NT2/D1 (cell line): ENCODE results near the gene KCNE2.

Experiments used
- SUZ12 ChIP-seq: IDR thresholded peaks from 2 replicates; pipeline ENCODE4 v1.6.1; 2011; ENCODE audit not compliant: insufficient read length, insufficient read depth; ENCODE audit errors: extremely low read depth
- YY1 ChIP-seq: IDR thresholded peaks from 2 replicates; pipeline ENCODE4 v1.6.1; 2011; ENCODE audit not compliant: insufficient read length, insufficient read depth
- ZNF274 ChIP-seq: IDR thresholded peaks from 2 replicates; pipeline ENCODE4 v1.6.1; 2011; ENCODE audit warnings: mild to moderate bottlenecking, low read depth, low read length

- no peak for TF ChIP-seq YY1
- no peak for TF ChIP-seq ZNF274
- TF ChIP-seq SUZ12: no peak
Observed at GRCh38 chr21:34351786-34352241, 12.0 kb upstream of the KCNE2 start.
